Thyroid gland (tissue), 4 donors: ENCODE results near the gene GRAMD4. TPM values are rescaled to one million over a fixed set of nuclear protein-coding genes. Genes with fewer than 3 reads are reported as not detected.

Source experiments
- DNase-seq, 2 donors: peaks; one replicate each; pipeline ENCODE4 v3.0.0-alpha.2; 2019
- H3K27ac ChIP-seq, 3 donors: fragments of 200-600 bp; sonication (generic); 1 replicate in 2 of 3; 2 replicates in 1 of 3; pipeline ENCODE4 v1.5.1; 2016 to 2019; ENCODE audit warnings: mild to moderate bottlenecking in 1 of 3, moderate library complexity in 1 of 3
- H3K27me3 ChIP-seq: fragments of 200-600 bp; sonication (generic); one replicate; pipeline ENCODE4 v1.5.1; 2019
- H3K36me3 ChIP-seq, 2 donors: fragments of 200-600 bp; sonication (generic); one replicate each; pipeline ENCODE4 v1.5.1; 2016 to 2019
- H3K4me1 ChIP-seq, 2 donors: fragments of 200-600 bp; sonication (generic); one replicate each; pipeline ENCODE4 v1.5.1; 2017 to 2019
- H3K4me3 ChIP-seq, 3 donors: fragments of 200-600 bp; sonication (generic); replicated peaks in 1 of 3; 1 replicate in 2 of 3; 2 replicates in 1 of 3; pipeline ENCODE4 v1.5.1; 2016; ENCODE audit warnings: mild to moderate bottlenecking in 1 of 3
- H3K9me3 ChIP-seq: fragments of 200-600 bp; sonication (generic); one replicate; pipeline ENCODE4 v1.5.1; 2017
- CTCF ChIP-seq, 6 experiments: fragments of 200-600 bp in 3 of 6; fragments of 450-650 bp in 3 of 6; sonication (generic) in 3 of 6; IDR thresholded peaks; one replicate each; pipeline ENCODE4 v1.5.1; 2016 to 2019; ENCODE audit warnings: antibody characterized with exemption in 6 of 6, mild to moderate bottlenecking in 2 of 6, inconsistent platforms in 1 of 6, moderate library complexity in 1 of 6
- POLR2A ChIP-seq, 2 donors: fragments of 450-650 bp; IDR thresholded peaks; one replicate each; pipeline ENCODE4 v1.6.1; 2017; ENCODE audit warnings: antibody characterized with exemption in 2 of 2, mild to moderate bottlenecking in 2 of 2, moderate library complexity in 1 of 2
- WGBS, 2 donors: methylation state at CpG; one replicate each; pipeline ENCODE4 v1.1.5; 2017; 5-methylcytosine and 5-hydroxymethylcytosine counted together
- intact Hi-C: fragments of 100-400 bp; cut with DNase I; formaldehyde crosslinking; loops from one replicate; pipeline ENCODE4 v1.15.1; 2023
- total RNA-seq, 4 donors: library from RNA; depleted of rRNA; stranded (reverse); fragments of >200 nt; gene quantifications; one replicate each; pipeline ENCODE4 v1.2.3, GENCODE V29; 2016

Gene GRAMD4
- total RNA-seq, 4 donors from 2014 or later: 33.5 to 193 (median 62.1) TPM

- no peak for TF ChIP-seq CTCF (IDR thresholded peaks at IDR 0.05)
- TF ChIP-seq POLR2A (IDR thresholded peaks at IDR 0.05): no peak
- no peaks in the 10 kb centered on the region for H3K27me3 ChIP-seq
- WGBS, 2 donors: 94 to 96% methylated on average over 9 to 14 of the region's 17 CpGs
- peaks cover 52 to 73% of the 10 kb centered on the region in 2 donors for H3K36me3 ChIP-seq
- H3K4me3 ChIP-seq: no peak overlapping the region
- DNase-seq: no peak
- intact Hi-C loops: no loop called here
- H3K9me3 ChIP-seq: no peaks in the 10 kb centered on the region
- peaks cover 0 to 1% of the 10 kb centered on the region in 2 donors for H3K4me1 ChIP-seq
- no peak overlapping the region for H3K27ac ChIP-seq
Observed at GRCh38 chr22:46708766-46709330, 88.7 kb downstream of the GRAMD4 start.

- WGBS, 2 donors: 93 to 94% methylated on average over 11 of the region's 11 CpGs
- Histone ChIP-seq H3K27ac (no peak overlapping the region), H3K9me3 (no peaks in the 10 kb centered on the region), H3K4me1 (peaks cover 0 to 9% of the 10 kb centered on the region in 2 donors), H3K4me3 (no peak overlapping the region), H3K27me3 (no peaks in the 10 kb centered on the region), H3K36me3 (peaks cover 52 to 69% of the 10 kb centered on the region in 2 donors)
- intact Hi-C loops: no loop called here
- TF ChIP-seq CTCF (IDR thresholded peaks at IDR 0.05) (no peak), POLR2A (IDR thresholded peaks at IDR 0.05) (no peak)
- DNase-seq: no peak
Observed at GRCh38 chr22:46710806-46711205, 90.6 kb downstream of the GRAMD4 start.

- no peak for DNase-seq
- H3K27ac ChIP-seq: no peak overlapping the region
- no peaks in the 10 kb centered on the region for H3K9me3 ChIP-seq
- no peak overlapping the region for H3K4me3 ChIP-seq
- no peaks in the 10 kb centered on the region for H3K27me3 ChIP-seq
- intact Hi-C loops: no loop called here
- peaks cover 0 to 9% of the 10 kb centered on the region in 2 donors for H3K4me1 ChIP-seq
- TF ChIP-seq CTCF (IDR thresholded peaks at IDR 0.05): no peak
- no peak for TF ChIP-seq POLR2A (IDR thresholded peaks at IDR 0.05)
- WGBS, 2 donors: 96% methylated on average over 8 of the region's 8 CpGs
- peaks cover 48 to 65% of the 10 kb centered on the region in 2 donors for H3K36me3 ChIP-seq
Observed at GRCh38 chr22:46712288-46712687, 92.1 kb downstream of the GRAMD4 start.

GRCh38 chr22:46714550-46714949 lies 94.4 kb downstream of the GRAMD4 start:
- H3K4me1 ChIP-seq: peaks cover 0 to 9% of the 10 kb centered on the region in 2 donors
- H3K9me3 ChIP-seq: no peaks in the 10 kb centered on the region
- TF ChIP-seq POLR2A (IDR thresholded peaks at IDR 0.05) (no peak), CTCF (IDR thresholded peaks at IDR 0.05) (no peak)
- no peaks in the 10 kb centered on the region for H3K27me3 ChIP-seq
- 72 to 74% methylated on average over 4 of the region's 4 CpGs for WGBS, 2 donors
- no peak for DNase-seq
- peaks cover 45 to 57% of the 10 kb centered on the region in 2 donors for H3K36me3 ChIP-seq
- intact Hi-C loops: no loop called here
- no peak overlapping the region for H3K4me3 ChIP-seq
- H3K27ac ChIP-seq: no peak overlapping the region

- Histone ChIP-seq H3K36me3 (peaks cover 27 to 38% of the 10 kb centered on the region in 2 donors), H3K4me3 (no peak overlapping the region), H3K27me3 (no peaks in the 10 kb centered on the region), H3K27ac (no peak overlapping the region), H3K9me3 (no peaks in the 10 kb centered on the region), H3K4me1 (no peaks in the 10 kb centered on the region)
- TF ChIP-seq CTCF (IDR thresholded peaks at IDR 0.05) (no peak), POLR2A (IDR thresholded peaks at IDR 0.05) (no peak)
- intact Hi-C loops: no loop called here
- DNase-seq: no peak
- WGBS, 2 donors: 94 to 98% methylated on average over 11 of the region's 11 CpGs
Observed at GRCh38 chr22:46719921-46720320, 99.7 kb downstream of the GRAMD4 start.
